GM19240 (cell line): Measurements from ENCODE around the gene TTC39A.
"Not testable (repeated sequence)": the region's sequence is repeated elsewhere in the genome, so short reads cannot be mapped to it uniquely, and the experiment has no call there.

ENCODE experiments used
- DNase-seq: peaks from one replicate; pipeline ENCODE4 v3.0.0; 2011; ENCODE audit warnings: low spot score; ENCODE audit not compliant: insufficient read length

Gene TTC39A

GRCh38 chr1:51336711-51337110 lies 6.3 kb upstream of the TTC39A start:
- no peak for DNase-seq

- DNase-seq, result no peak
Observed at GRCh38 chr1:51336004-51336403, 5.6 kb upstream of the TTC39A start.

GRCh38 chr1:51331206-51332100 lies 1.1 kb upstream of the TTC39A start:
- peak; percentile 38 for DNase-seq

GRCh38 chr1:51329443-51330325 lies 678 bp downstream of the TTC39A start:
- DNase-seq, result no peak

- no peak for DNase-seq
Observed at GRCh38 chr1:51328926-51329325, 1.4 kb downstream of the TTC39A start.

- no peak for DNase-seq
Observed at GRCh38 chr1:51328279-51328678, 2.1 kb downstream of the TTC39A start.

- no peak for DNase-seq
Observed at GRCh38 chr1:51327386-51327785, 3.0 kb downstream of the TTC39A start.

- no peak for DNase-seq
Observed at GRCh38 chr1:51326839-51327238, 3.5 kb downstream of the TTC39A start.

- no peak for DNase-seq
Observed at GRCh38 chr1:51325878-51326755, 4.2 kb downstream of the TTC39A start.

- no peak for DNase-seq
Observed at GRCh38 chr1:51325391-51325790, 5.0 kb downstream of the TTC39A start.

GRCh38 chr1:51325011-51325385 lies 5.4 kb downstream of the TTC39A start:
- DNase-seq, result not testable (repeated sequence)

- no peak for DNase-seq
Observed at GRCh38 chr1:51324251-51325010, 5.9 kb downstream of the TTC39A start.

GRCh38 chr1:51323778-51324177 lies 6.6 kb downstream of the TTC39A start:
- DNase-seq, result no peak

- no peak for DNase-seq
Observed at GRCh38 chr1:51322417-51323101, 7.8 kb downstream of the TTC39A start.

- no peak for DNase-seq
Observed at GRCh38 chr1:51321924-51322280, 8.5 kb downstream of the TTC39A start.

GRCh38 chr1:51320967-51321923 lies 9.1 kb downstream of the TTC39A start:
- no peak for DNase-seq

- DNase-seq, result no peak
Observed at GRCh38 chr1:51317798-51318197, 12.6 kb downstream of the TTC39A start.

- DNase-seq, result no peak
Observed at GRCh38 chr1:51316846-51317120, 13.6 kb downstream of the TTC39A start.
